Dendritic cell treated with granulocyte-macrophage colony-stimulating factor and Interleukin-4, amounts not matched to agents 40 ng/mL and 50 ng/mL, for 4 days (primary cell): ENCODE results near the gene IGFBP2.

Source experiments
- H3K27ac Mint-ChIP-seq: one replicate; pipeline ENCODE4 v1.8.0; 2022; ENCODE audit warnings: mild to moderate bottlenecking, mixed read lengths
- H3K27me3 Mint-ChIP-seq: one replicate; pipeline ENCODE4 v1.8.0; 2022; ENCODE audit warnings: mild to moderate bottlenecking, mixed read lengths
- H3K36me3 Mint-ChIP-seq: one replicate; pipeline ENCODE4 v1.8.0; 2022; ENCODE audit warnings: low read depth, mixed read lengths
- H3K4me1 Mint-ChIP-seq: one replicate; pipeline ENCODE4 v1.8.0; 2022; ENCODE audit warnings: low read depth, mixed read lengths
- H3K4me3 Mint-ChIP-seq: one replicate; pipeline ENCODE4 v1.8.0; 2022; ENCODE audit warnings: mild to moderate bottlenecking, moderate library complexity, mixed read lengths
- H3K9me3 Mint-ChIP-seq: one replicate; pipeline ENCODE4 v1.8.0; 2022; ENCODE audit warnings: mixed read lengths
- intact Hi-C: fragments of 100-400 bp; cut with micrococcal nuclease; formaldehyde crosslinking; loops from one replicate; pipeline ENCODE4 v1.15.0; 2022

The IGFBP2 gene

GRCh38 chr2:216696321-216696720 is 63.1 kb downstream of the IGFBP2 start:
- Mint-ChIP-seq H3K9me3 (no peaks in the 10 kb centered on the region), H3K27me3 (peaks cover 67% of the 10 kb centered on the region), H3K36me3 (no peaks in the 10 kb centered on the region), H3K27ac (no peak overlapping the region), H3K4me1 (peaks cover 28% of the 10 kb centered on the region), H3K4me3 (no peak overlapping the region)
- intact Hi-C loops, result no loop called here

GRCh38 chr2:216696751-216697560 is 63.7 kb downstream of the IGFBP2 start:
- H3K4me1 Mint-ChIP-seq, result peaks cover 23% of the 10 kb centered on the region
- no peaks in the 10 kb centered on the region for H3K9me3 Mint-ChIP-seq
- intact Hi-C loops, result no loop called here
- peaks cover 62% of the 10 kb centered on the region for H3K27me3 Mint-ChIP-seq
- no peaks in the 10 kb centered on the region for H3K36me3 Mint-ChIP-seq
- no peak overlapping the region for H3K4me3 Mint-ChIP-seq
- H3K27ac Mint-ChIP-seq, result no peak overlapping the region

DNA sequence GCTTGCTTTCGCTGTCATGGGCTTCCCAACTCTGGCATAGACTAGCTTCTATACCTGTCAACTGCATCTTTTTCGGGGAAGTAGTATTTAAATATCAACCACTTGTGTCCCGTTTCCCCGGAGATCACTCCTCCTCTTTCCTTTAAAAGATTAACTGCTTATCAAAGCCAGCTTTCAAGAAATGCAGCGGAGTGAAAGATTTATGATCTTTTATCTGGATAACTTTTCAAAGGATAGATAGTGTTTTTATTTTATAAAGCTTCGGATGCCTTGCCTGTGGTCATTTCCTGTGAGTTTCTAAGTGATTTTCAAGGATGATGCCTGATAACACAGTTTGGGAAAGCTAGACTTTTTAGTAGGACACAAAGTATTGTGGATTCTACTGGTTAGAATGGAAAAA is 65.1 kb downstream of the IGFBP2 start:
- Mint-ChIP-seq H3K27ac (no peak overlapping the region), H3K4me1 (peaks cover 15% of the 10 kb centered on the region), H3K9me3 (no peaks in the 10 kb centered on the region), H3K4me3 (no peak overlapping the region), H3K27me3 (peaks cover 53% of the 10 kb centered on the region), H3K36me3 (no peaks in the 10 kb centered on the region)
- intact Hi-C loops, result loop anchor here (2.0 kb wide), 1 partner anchor 469 kb away; no protein-coding TSS in a partner anchor

- intact Hi-C loops, result loop anchor here (1.0 to 2.0 kb wide), 2 partner anchors 468 to 811 kb away; no protein-coding TSS in a partner anchor
- Mint-ChIP-seq H3K27me3 (peaks cover 48% of the 10 kb centered on the region), H3K9me3 (no peaks in the 10 kb centered on the region), H3K4me1 (peaks cover 10% of the 10 kb centered on the region), H3K4me3 (no peak overlapping the region), H3K36me3 (no peaks in the 10 kb centered on the region), H3K27ac (no peak overlapping the region)
Observed at GRCh38 chr2:216698895-216699294, 65.7 kb downstream of the IGFBP2 start.

- Mint-ChIP-seq H3K4me1 (no peaks in the 10 kb centered on the region), H3K27ac (no peak overlapping the region), H3K9me3 (no peaks in the 10 kb centered on the region), H3K36me3 (no peaks in the 10 kb centered on the region), H3K27me3 (peaks cover 35% of the 10 kb centered on the region), H3K4me3 (no peak overlapping the region)
- intact Hi-C loops, result no loop called here
Observed at GRCh38 chr2:216700088-216700567, 66.9 kb downstream of the IGFBP2 start.

DNA sequence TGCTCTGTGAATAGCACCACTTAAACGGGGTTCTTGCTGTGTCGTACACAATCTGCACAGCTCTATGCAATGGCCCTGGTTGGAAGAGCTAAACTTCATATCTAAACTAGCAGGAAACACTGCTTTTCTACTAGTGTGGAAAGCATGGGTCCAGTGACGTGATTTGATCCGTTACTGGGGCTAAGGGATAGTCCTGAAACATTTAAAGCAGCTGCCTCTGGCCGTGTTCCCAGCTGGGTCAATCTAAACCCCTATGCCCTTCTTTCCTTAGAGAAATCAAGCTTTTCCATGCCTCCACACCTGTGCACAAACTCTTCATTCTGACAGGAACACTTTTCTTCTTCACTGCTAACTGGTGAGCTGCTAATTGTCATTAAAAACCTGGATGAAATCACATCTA is 67.6 kb downstream of the IGFBP2 start:
- H3K27ac Mint-ChIP-seq, result no peak overlapping the region
- H3K4me3 Mint-ChIP-seq, result no peak overlapping the region
- no peaks in the 10 kb centered on the region for H3K9me3 Mint-ChIP-seq
- intact Hi-C loops, result no loop called here
- H3K4me1 Mint-ChIP-seq, result no peaks in the 10 kb centered on the region
- H3K36me3 Mint-ChIP-seq, result no peaks in the 10 kb centered on the region
- peaks cover 29% of the 10 kb centered on the region for H3K27me3 Mint-ChIP-seq

GRCh38 chr2:216701544-216701943 is 68.3 kb downstream of the IGFBP2 start:
- no peak overlapping the region for H3K4me3 Mint-ChIP-seq

DNA sequence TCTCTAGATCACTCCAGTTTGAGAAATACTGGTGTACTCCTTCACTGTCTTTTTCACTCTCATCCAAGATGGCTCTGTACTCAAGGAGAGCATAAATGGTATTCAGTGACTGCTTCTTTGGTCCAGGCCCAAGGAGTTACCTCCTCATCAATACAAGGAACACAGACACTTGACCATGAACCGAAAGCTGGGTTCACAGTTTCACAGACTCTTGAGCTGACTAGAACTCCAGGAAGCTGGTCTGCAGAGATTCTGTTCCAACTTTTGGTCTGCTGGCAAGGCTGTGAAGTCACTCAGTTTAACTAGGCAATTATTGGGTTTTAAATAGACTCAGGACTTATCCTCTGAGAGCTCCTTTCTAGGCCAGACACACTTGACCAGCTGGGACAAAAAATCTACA is 69.5 kb downstream of the IGFBP2 start:
- H3K9me3 Mint-ChIP-seq, result no peaks in the 10 kb centered on the region
- no peak overlapping the region for H3K4me3 Mint-ChIP-seq
- no peak overlapping the region for H3K27ac Mint-ChIP-seq
- H3K27me3 Mint-ChIP-seq, result peaks cover 10% of the 10 kb centered on the region
- no peaks in the 10 kb centered on the region for H3K36me3 Mint-ChIP-seq
- intact Hi-C loops, result no loop called here
- no peaks in the 10 kb centered on the region for H3K4me1 Mint-ChIP-seq

More at GRCh38 chr2:216701544-216701943, 68.3 kb downstream of the IGFBP2 start:
- Mint-ChIP-seq H3K4me1 (no peaks in the 10 kb centered on the region), H3K27me3 (peaks cover 21% of the 10 kb centered on the region), H3K9me3 (no peaks in the 10 kb centered on the region), H3K27ac (no peak overlapping the region), H3K36me3 (no peaks in the 10 kb centered on the region)
- intact Hi-C loops, result no loop called here

GRCh38 chr2:216710551-216711301 is 77.5 kb downstream of the IGFBP2 start:
- Mint-ChIP-seq H3K27ac (no peak overlapping the region), H3K9me3 (no peaks in the 10 kb centered on the region), H3K4me1 (no peaks in the 10 kb centered on the region), H3K27me3 (peaks cover 11% of the 10 kb centered on the region), H3K4me3 (no peak overlapping the region), H3K36me3 (no peaks in the 10 kb centered on the region)
- intact Hi-C loops, result no loop called here

- Mint-ChIP-seq H3K4me3 (no peak overlapping the region), H3K4me1 (no peaks in the 10 kb centered on the region), H3K36me3 (no peaks in the 10 kb centered on the region), H3K27me3 (peaks cover 11% of the 10 kb centered on the region), H3K9me3 (no peaks in the 10 kb centered on the region), H3K27ac (no peak overlapping the region)
- intact Hi-C loops, result no loop called here
Observed at GRCh38 chr2:216711348-216711747, 78.1 kb downstream of the IGFBP2 start.

DNA sequence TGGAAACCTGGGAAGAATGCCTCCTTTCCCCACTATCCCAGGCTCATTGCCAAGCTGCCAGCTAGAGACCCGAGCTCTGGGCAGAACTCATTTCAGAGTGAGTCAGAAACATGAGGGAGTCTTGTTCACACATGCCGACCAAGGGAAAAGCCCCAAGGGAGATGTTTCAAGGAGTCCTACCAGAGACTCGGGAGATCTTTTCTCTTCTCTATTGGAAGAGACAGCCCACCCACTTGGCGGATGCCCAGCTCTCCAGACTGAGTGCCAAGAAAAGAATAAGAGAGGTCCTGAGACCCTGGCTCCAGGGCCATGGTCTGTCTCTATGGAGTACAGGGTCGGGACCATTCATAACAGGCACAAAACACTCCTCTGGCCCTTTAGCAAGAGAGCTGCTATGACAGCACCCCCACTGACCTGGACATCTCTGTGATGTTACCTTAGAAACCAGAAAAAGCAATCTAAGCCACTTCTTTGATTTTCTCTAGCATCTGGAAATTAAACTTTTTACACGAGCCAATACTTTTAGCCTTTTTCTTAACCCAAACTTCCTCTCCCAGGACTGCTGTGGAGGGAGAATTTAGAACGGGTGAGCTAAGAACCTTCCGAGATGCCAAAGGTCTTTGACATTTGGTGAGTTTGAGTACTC is 80.6 kb downstream of the IGFBP2 start:
- no peaks in the 10 kb centered on the region for H3K9me3 Mint-ChIP-seq
- no peaks in the 10 kb centered on the region for H3K4me1 Mint-ChIP-seq
- H3K36me3 Mint-ChIP-seq, result no peaks in the 10 kb centered on the region
- intact Hi-C loops, result no loop called here
- H3K27me3 Mint-ChIP-seq, result peaks cover 14% of the 10 kb centered on the region
- H3K27ac Mint-ChIP-seq, result no peak overlapping the region
- H3K4me3 Mint-ChIP-seq, result no peak overlapping the region
